Central memory CD4-positive, alpha-beta T cell (primary cell): ENCODE data around the gene BCLAF3.

Experiments used
- DNase-seq: peaks from one replicate; pipeline ENCODE4 v3.0.0; 2022

Gene BCLAF3

DNA sequence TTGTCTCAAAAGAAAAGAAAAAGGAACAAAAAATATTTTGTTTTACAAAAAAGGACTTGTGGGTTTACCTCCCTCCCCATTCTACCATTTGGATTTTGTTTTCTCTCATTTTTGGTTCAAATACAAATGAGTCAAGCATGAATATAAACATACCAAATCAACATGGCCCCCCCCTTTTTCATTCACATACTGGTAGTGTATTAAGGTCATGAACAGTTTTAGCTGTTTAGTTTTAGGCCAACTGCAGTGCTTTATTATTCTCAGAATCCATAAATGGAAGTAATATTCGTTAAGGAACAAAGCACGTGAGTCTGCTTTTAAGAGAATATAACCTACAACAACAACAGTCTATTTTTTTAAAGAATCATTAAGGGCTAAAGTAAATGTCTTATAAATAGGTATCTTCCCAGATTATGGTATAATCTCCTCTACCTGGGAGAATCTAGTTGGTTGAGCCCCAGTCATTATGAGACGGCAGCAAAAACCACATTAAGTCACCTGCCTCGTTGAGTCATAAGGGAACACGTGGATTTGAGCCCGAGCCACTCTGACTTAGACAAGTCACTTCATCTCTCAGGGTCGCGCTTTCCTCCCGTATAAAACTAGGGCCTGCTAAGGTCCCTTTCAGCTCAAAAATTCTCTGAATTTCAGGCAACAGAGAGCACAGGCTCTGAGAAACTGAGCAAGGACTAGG is 26.7 kb downstream of the BCLAF3 start:
- no peak for DNase-seq

DNA sequence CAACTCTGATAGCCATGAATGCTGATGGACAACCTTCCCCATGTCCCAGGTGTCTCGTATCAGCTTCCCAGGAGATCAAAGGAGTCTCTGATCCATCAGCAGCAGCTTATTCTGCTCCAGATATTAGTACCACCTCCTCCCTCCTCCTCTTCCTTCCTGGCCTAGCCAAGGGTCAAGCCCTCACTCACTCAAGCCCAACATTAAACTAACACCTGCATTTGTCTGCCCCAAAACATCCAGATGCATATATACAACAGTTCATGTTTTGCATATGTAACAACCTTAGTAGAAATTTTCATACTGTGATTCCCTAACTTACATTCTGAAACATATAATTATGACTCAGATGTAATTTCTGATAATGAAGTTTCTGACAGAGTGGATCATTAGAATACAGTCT is 29.9 kb downstream of the BCLAF3 start:
- DNase-seq = no peak

DNA sequence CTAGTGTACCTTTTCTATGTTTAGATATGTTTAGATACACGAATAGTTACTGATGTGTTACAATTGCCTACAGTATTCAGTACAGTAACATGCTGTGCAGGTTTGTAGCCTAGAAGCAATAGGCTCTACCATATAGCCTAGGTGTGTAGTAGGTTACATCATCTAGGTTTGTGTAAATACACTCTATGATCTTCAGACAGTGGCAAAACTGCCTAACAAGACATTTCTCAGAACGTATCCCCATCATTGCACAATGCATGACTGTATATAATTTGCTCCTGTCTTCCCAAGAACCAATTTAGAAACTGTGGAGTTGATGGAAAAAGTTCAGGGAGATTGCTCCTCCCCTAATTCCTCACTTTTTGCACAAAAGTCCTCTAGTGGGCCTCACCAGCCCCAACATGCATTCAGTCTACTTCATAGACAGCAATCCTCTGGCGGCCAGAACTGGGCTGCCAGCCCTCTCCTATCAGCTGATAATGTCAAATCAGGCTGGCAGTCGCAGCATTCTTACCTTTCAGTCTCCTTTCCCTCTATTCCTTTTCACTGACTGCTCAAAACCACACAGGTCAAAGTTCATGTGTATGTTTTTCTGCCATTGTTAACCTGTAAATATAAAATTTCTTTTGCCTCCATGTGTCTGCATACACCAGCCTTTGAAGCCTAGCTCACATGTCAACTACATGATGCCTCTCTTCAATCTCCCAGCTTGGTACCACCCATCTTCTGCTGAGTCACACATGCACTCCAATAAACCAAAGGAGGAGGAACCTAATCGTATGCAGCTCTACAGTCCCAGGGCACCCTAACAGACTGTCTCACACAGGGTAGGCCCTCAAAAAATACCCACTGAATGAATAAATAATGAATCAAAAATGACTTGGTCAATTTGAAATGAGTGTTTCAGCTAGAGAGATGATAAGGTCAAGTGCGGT is 32.0 kb downstream of the BCLAF3 start:
- DNase-seq = no peak

DNA sequence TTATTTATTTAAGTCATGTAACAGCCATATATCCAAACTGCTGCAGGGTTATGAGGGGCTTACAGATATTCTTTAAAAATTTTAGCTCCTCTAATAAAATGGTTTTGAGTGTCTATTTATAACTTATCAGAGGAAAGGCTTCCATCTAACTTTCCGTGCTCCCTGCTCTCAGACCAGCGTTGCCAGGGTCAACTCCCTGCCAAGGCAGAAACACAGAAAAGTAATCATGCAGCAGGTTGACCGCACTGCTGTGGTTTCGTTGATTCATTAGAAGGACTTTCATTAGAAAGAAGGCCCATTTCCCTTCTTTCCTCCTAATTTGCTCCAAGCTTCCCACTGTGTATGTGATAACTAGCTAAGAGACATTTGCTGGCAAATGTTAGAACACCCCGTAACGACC is 33.9 kb downstream of the BCLAF3 start:
- no peak for DNase-seq

DNA sequence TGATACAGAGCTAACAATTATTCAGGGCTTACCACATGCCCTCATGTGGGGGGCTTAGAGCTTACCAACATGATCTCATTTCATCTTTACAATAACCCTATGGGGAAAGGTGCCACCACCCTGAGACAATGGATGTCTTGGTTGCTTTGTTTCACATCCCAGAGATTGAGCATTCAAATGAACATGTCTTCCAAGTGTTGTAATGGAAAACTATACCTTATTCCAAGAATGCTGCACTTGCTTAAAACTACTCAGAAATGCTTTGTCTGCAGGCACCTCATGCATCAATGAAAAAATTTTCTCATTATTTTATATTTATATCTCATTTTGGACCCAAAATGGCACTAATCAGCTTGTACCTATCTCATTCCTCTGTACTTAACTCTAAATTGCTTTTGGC is 34.6 kb downstream of the BCLAF3 start:
- DNase-seq = no peak

DNA sequence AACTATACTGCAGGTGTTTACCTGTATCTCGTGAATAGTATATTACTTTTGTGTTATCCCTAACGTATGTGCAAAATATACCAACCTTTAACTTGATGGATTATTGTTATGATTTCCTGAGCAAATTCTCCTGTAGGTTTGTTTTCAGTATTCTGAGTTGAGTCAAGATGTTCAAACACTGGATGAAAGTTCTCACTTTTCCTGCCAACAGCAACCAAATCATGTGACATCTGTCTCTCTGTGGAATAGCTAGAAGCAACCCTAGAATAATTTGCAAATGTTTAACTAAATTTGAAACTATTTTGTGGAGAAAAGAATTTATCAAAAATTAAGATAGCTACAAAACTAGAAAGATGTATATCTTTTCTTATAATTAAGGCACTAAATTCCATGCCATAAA is 35.6 kb downstream of the BCLAF3 start:
- no peak for DNase-seq

DNA sequence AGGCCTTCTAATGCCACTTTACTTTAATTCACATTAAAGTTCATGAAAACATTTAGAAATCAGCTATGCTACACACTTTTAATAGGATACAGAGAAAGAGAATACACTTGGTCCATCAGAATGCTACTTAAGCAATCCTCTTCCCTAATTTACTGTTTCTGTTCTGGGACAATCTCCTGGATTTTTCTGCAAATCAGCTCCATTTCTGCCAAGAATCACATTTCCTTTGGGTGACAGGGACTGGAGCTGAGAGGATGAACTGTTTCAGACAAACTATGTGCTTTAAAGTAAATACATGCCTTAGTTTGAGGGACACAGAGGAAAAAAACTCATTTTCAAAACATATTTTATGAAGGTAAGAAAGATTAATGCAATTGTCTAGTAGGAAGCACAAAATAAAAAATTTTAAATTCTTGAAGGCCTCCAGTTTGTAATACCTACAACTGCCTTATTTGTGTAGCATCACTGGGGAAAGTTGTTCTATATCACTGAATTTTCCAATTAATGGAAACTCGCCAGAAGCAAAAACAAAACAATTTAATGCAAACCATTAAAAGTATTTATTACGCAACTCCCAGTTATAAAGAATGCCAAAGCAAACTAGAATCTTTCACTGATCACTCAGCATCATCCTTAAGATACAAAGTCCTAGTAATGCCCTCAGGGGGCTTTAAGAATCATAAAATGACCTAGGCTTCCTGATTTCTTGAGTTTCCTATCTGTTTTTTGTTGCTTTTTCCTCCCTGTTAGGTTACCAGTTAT is 36.3 kb downstream of the BCLAF3 start:
- no peak for DNase-seq

DNA sequence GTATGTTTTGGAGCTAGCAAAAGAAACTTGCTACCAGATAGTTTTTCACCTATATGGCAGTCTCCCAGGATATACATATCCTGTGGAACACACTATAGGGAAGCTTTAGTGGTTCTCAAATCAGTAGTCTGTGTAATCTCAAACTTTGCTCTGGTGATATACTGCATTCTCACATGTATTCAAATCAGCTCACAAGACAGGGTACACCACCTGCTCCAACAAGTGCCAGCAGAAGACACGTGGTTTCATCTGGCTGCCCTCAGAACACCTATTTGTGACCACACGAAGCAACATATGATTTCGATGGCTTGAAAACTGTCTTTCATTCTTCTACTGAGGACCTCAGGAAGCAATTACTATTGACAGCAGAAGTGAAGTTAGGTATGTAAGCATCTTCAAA is 37.7 kb downstream of the BCLAF3 start:
- no peak for DNase-seq

DNA sequence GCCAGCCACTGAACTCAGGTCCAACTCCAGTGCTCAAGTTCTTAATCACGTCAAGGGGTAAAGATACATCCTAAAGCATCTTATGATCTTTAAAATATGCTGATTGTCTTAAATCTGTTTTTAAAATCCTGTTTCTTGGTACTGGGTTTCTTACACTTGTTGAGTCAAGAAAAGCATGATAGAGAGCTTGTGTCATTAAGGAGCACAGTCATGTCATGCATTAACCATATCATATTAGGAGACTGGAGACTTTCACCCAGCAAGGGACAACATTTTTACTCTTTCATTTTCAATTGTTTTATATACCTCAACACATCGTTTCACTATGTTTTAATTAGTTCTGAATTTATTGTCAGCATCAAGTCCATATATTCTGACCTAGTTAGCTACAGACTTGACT is 41.5 kb downstream of the BCLAF3 start:
- DNase-seq = no peak

DNA sequence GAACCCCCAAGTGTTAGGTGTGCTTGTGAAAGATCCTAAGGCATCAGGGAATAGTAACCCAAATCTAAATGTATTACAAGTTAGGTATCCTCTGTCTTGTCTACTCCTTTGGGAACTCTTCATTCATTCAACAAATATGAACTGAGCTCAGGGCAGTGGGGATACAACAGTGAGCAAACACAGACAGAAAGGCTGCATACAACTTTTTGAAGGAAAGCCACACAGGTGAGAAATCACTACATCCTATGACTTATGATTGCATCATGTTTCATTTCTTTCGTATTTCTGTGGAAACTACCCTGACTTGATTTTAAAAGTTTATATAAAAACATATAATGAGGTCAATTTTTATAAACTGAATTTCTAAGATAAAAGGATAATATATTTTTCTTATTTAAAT is 43.2 kb downstream of the BCLAF3 start:
- DNase-seq = no peak
